HepG2 (cell line): Measurements from ENCODE around the gene CD1B. TPM values are rescaled to one million over a fixed set of nuclear protein-coding genes. Genes with fewer than 3 reads are reported as not detected.

Source experiments
- ATAC-seq: fragments of 200-7000 bp; cut with Tn5 transposase; 3 replicates; pipeline ENCODE4 v1.9.1; 2020; ENCODE audit warnings: mild to moderate bottlenecking, moderate library complexity
- BruUV-seq: library from RNA; stranded (reverse); fragments of 400-500 nt; replicated peaks from 2 replicates; lab custom pipeline; 2021; lab: Mats Ljungman, UMichigan
- CTCF ChIA-PET: fragments of 300-600 bp; formaldehyde crosslinking; extraction: SDS; loops from one replicate; lab custom pipeline; 2021; ENCODE audit warnings: low total read pairs, inconsistent platforms, low intra/inter-chr PET ratio; lab: Yijun Ruan, JAX
- POLR2A ChIA-PET: fragments of 350-600 bp; sonication (Branson Sonifier 250); formaldehyde crosslinking; loops from one replicate; lab custom pipeline; 2020; ENCODE audit warnings: antibody characterized with exemption, inconsistent platforms; lab: Yijun Ruan, JAX
- DNase-seq: peaks from one replicate; pipeline ENCODE4 v3.0.0-alpha.2; 2015; ENCODE audit warnings: low spot score
- FAIRE-seq: peaks from 3 replicates; lab custom pipeline; 2011; peaks lifted over from hg19 to GRCh38; lab: Jason Lieb, UNC
- H2AFZ ChIP-seq: one replicate; pipeline ENCODE4 v1.6.1; 2011; ENCODE audit warnings: low read length, inconsistent platforms
- H3K27ac ChIP-seq: fragments of 300-600 bp; 3 replicates; pipeline ENCODE4 v1.8.0; 2011; ENCODE audit warnings: mixed run types, mild to moderate bottlenecking, mixed read lengths, low read length, inconsistent platforms; ENCODE audit not compliant: insufficient read depth; ENCODE audit errors: extremely low read length
- H3K27me3 ChIP-seq, 2 experiments: fragments of 200-600 bp in 1 of 2; 2 replicates in 1 of 2; 3 replicates in 1 of 2; pipeline versions ENCODE4 v1.6.0 to v1.8.0; 2011; ENCODE audit warnings: low read length in 2 of 2, mild to moderate bottlenecking in 2 of 2, moderate library complexity in 2 of 2, inconsistent platforms in 1 of 2; ENCODE audit not compliant: insufficient read depth in 2 of 2, control insufficient read depth in 1 of 2
- H3K36me3 ChIP-seq, 2 experiments: fragments of 200-600 bp in 1 of 2; replicated peaks in 1 of 2; 2 replicates in 1 of 2; 3 replicates in 1 of 2; pipeline versions ENCODE4 v1.5.1 to v1.8.0; 2011; ENCODE audit warnings: low read length in 2 of 2, inconsistent platforms in 1 of 2; ENCODE audit not compliant: insufficient read depth in 2 of 2, control insufficient read depth in 1 of 2
- H3K4me1 ChIP-seq: 2 replicates; pipeline ENCODE4 v1.5.1; 2012; ENCODE audit warnings: low read length, inconsistent platforms; ENCODE audit not compliant: insufficient read depth
- H3K4me2 ChIP-seq: 2 replicates; pipeline ENCODE4 v1.6.0; 2011; ENCODE audit warnings: low read depth, low read length, inconsistent platforms
- H3K4me3 ChIP-seq, 3 experiments: fragments of 200-600 bp in 1 of 3; sonication (generic), shearing (Covaris generic) in 1 of 3; replicated peaks in 1 of 3; 2 replicates each; pipeline ENCODE4 v1.5.1; 2011 to 2016; ENCODE audit warnings: low read length in 3 of 3, inconsistent platforms in 2 of 3, low read depth in 2 of 3, mild to moderate bottlenecking in 2 of 3, control low read depth in 1 of 3, mixed read lengths in 1 of 3; ENCODE audit not compliant: insufficient read depth in 1 of 3
- H3K79me2 ChIP-seq: one replicate; pipeline ENCODE4 v1.6.1; 2011; ENCODE audit warnings: low read length, inconsistent platforms; ENCODE audit not compliant: insufficient read depth
- H3K9ac ChIP-seq: 2 replicates; pipeline ENCODE4 v1.6.0; 2011; ENCODE audit warnings: mild to moderate bottlenecking, low read depth, low read length, inconsistent platforms; ENCODE audit not compliant: insufficient read depth
- H3K9me3 ChIP-seq: 2 replicates; pipeline ENCODE4 v1.5.1; 2012; ENCODE audit warnings: mild to moderate bottlenecking, low read length
- H4K20me1 ChIP-seq: 2 replicates; pipeline ENCODE4 v1.6.0; 2011; ENCODE audit warnings: inconsistent platforms, mild to moderate bottlenecking, low read length, moderate library complexity; ENCODE audit not compliant: insufficient read depth
- CREBL2 ChIP-seq: sonication (generic); formaldehyde crosslinking; IDR thresholded peaks from 2 replicates; pipeline ENCODE4 v1.8.1; 2023; ENCODE audit warnings: missing genetic modification reagents, mild to moderate bottlenecking, borderline replicate concordance
- E2F5 ChIP-seq: sonication (generic); formaldehyde crosslinking; conservative IDR thresholded peaks from 2 replicates; pipeline ENCODE4 v1.4.0; 2020; ENCODE audit warnings: missing genetic modification reagents
- ELK4 ChIP-seq: sonication (generic); formaldehyde crosslinking; IDR thresholded peaks from 2 replicates; pipeline ENCODE4 v1.9.0; 2021; ENCODE audit warnings: missing genetic modification reagents, borderline replicate concordance
- MTA3 ChIP-seq: sonication (generic); formaldehyde crosslinking; IDR thresholded peaks from 2 replicates; pipeline ENCODE4 v1.4.0; 2020; ENCODE audit warnings: missing genetic modification reagents
- NCOA2 ChIP-seq: sonication (generic); formaldehyde crosslinking; IDR thresholded peaks from 2 replicates; pipeline ENCODE4 v1.8.0; 2022; ENCODE audit warnings: inconsistent platforms
- WGBS: methylation state at CpG from one replicate; pipeline ENCODE4 v1.1.6; 2017; ENCODE audit warnings: low lambda C conversion rate; 5-methylcytosine and 5-hydroxymethylcytosine counted together
- in situ Hi-C: cut with HindIII; loops from 2 replicates; pipeline ENCODE4 v1.10.0; 2017; ENCODE audit warnings: low pct_unique_long_range_greater_than_20kb; ENCODE audit not compliant: extremely low pct_ligation_motif_present
- intact Hi-C: fragments of 100-400 bp; cut with micrococcal nuclease; formaldehyde crosslinking; loops from one replicate; pipeline ENCODE4 v1.10.0; 2022; ENCODE audit not compliant: unreplicated experiment
- polyA plus RNA-seq, 8 experiments: library from polyadenylated mRNA; depleted of rRNA in 3 of 8; stranded (reverse) in 7 of 8; unstranded in 1 of 8; fragments of >200 nt; fragmentation: Illumina TruSeq in 4 of 8; extraction: Trizol in 4 of 8; gene quantifications; 2 replicates each; pipeline versions ENCODE4 v1.2.1 to v1.2.3, GENCODE V29; 2011 to 2016; ENCODE audit warnings: low read depth in 4 of 8, missing spikeins in 1 of 8, mixed read lengths in 1 of 8; ENCODE audit not compliant: insufficient read depth in 1 of 8
- total RNA-seq, 5 experiments: library from RNA; depleted of rRNA; stranded (reverse); fragments of >200 nt; fragmentation: Illumina TruSeq; extraction: Trizol; gene quantifications; 2 replicates each; pipeline ENCODE4 v1.2.3, GENCODE V29; 2016; ENCODE audit warnings: low read depth in 1 of 5

Gene CD1B
- total and polyA plus RNA-seq, 2 of the 13 experiments (the other 11 are each of a cell fraction or from before 2014, with no cell fraction given): not detected

GRCh38 chr1:158295791-158296190 is 35.5 kb downstream of the CD1B start:
- TF ChIP-seq MTA3: no peak
- no peak for TF ChIP-seq NCOA2 (CRISPR knock-in tag)
- no peak for TF ChIP-seq E2F5
- ATAC-seq (no peak), FAIRE-seq (no peak), DNase-seq (no peak)
- 0% methylated on average over 1 of the region's 2 CpGs for WGBS
- in situ Hi-C loops: no loop called here
- Histone ChIP-seq H3K9me3 (peaks cover 76% of the 10 kb centered on the region), H3K27me3 (no peaks in the 10 kb centered on the region), H3K36me3 (no peaks in the 10 kb centered on the region), H2AFZ (no peak overlapping the region), H4K20me1 (no peaks in the 10 kb centered on the region), H3K4me3 (no peak overlapping the region), H3K4me2 (no peak overlapping the region), H3K9ac (no peak overlapping the region), H3K79me2 (no peaks in the 10 kb centered on the region), H3K4me1 (no peaks in the 10 kb centered on the region), H3K27ac (no peak overlapping the region)
- intact Hi-C loops: no loop called here
- ChIA-PET CTCF (no interaction called here), POLR2A (no interaction called here)
- BruUV-seq: no TSS peak

GRCh38 chr1:158290321-158290844 is 40.9 kb downstream of the CD1B start:
- Histone ChIP-seq H3K4me2 (no peak overlapping the region), H3K9ac (no peak overlapping the region), H3K27me3 (no peaks in the 10 kb centered on the region), H3K36me3 (no peaks in the 10 kb centered on the region), H4K20me1 (no peaks in the 10 kb centered on the region), H3K79me2 (no peaks in the 10 kb centered on the region), H2AFZ (no peak overlapping the region), H3K9me3 (peaks cover 64% of the 10 kb centered on the region), H3K4me1 (no peaks in the 10 kb centered on the region), H3K27ac (no peak overlapping the region), H3K4me3 (no peak overlapping the region)
- FAIRE-seq: no peak
- ATAC-seq: no peak
- TF ChIP-seq ELK4 (CRISPR knock-in tag) (no peak), CREBL2 (CRISPR knock-in tag) (no peak)
- no peak for DNase-seq
- BruUV-seq: no TSS peak
- intact Hi-C loops: no loop called here
- CTCF ChIA-PET: no interaction called here
- POLR2A ChIA-PET: no interaction called here
- WGBS: 2% methylated on average over 5 of the region's 5 CpGs
- in situ Hi-C loops: no loop called here
